ENCODE data around the gene ZNF396. TPM values are rescaled to one million over a fixed set of nuclear protein-coding genes. Genes with fewer than 3 reads are reported as not detected.

The ZNF396 gene
- total RNA-seq, 1 donor from 2014 or later, result 0.21 TPM

DNA sequence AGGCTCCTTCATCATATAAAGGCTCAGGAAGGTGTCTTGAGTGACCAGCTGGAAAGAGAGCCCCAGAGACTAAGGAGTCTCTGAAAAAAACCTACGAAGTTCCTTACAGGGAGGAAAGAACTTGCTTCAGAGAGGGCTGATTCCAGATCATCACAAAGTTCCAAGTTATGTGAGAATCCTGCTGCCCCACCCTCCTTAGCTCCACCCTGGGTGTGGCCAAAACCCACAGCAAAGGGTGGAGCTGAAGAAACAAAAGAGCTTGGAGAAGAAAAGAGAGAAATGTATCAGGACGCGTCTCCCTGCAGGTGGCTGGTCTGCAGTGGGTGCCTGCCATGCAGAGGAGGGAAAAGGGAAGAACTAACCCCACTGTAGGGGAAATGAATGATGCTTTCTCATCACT, 32.8 kb upstream of the ZNF396 start:
- DNase-seq (ENCODE audit: low spot score in 2 of 2), result no peak
- Histone ChIP-seq H3K9me3 (no peaks in the 10 kb centered on the region), H3K36me3 (no peaks in the 10 kb centered on the region), H3K27ac (no peak overlapping the region), H3K4me3 (no peak overlapping the region), H3K27me3 (no peaks in the 10 kb centered on the region), H3K4me1 (no peaks in the 10 kb centered on the region)
- TF ChIP-seq CTCF (IDR thresholded peaks at IDR 0.05), result no peak
- intact Hi-C loops (cut with DNase I), result loop anchor here (5.0 kb wide), 1 partner anchor 172 kb away; the partner anchor contains the start of gene GALNT1

DNA sequence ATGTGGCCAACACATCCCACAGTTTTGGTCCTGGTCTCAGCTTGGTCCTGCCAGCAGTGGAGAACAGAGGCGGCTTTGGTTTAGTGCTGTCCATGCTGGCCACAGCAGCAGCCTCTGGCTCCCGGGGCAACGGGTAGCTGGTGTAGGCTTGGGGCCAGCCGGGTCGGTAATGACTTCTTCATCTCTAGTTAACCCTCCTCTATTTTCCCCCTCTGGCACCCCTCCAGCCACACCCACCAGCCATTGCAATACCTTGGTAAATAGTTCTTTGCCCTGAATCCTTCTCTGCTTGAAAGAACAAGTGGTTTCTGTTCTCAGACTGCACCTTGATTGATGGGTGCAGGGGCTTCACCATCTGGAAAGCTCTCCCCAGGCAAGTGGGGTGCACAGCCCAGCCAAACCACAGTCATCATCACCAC, 31.7 kb upstream of the ZNF396 start:
- Histone ChIP-seq H3K9me3 (no peaks in the 10 kb centered on the region), H3K27me3 (no peaks in the 10 kb centered on the region), H3K4me1 (no peaks in the 10 kb centered on the region), H3K36me3 (no peaks in the 10 kb centered on the region), H3K4me3 (no peak overlapping the region), H3K27ac (no peak overlapping the region)
- TF ChIP-seq CTCF (IDR thresholded peaks at IDR 0.05), result no peak
- intact Hi-C loops (cut with DNase I), result loop anchor here (1.0 to 5.0 kb wide), 2 partner anchors 88 to 173 kb away; partner anchors contain the start of genes GALNT1 and INO80C
- DNase-seq (ENCODE audit: low spot score in 2 of 2), result no peak

DNA sequence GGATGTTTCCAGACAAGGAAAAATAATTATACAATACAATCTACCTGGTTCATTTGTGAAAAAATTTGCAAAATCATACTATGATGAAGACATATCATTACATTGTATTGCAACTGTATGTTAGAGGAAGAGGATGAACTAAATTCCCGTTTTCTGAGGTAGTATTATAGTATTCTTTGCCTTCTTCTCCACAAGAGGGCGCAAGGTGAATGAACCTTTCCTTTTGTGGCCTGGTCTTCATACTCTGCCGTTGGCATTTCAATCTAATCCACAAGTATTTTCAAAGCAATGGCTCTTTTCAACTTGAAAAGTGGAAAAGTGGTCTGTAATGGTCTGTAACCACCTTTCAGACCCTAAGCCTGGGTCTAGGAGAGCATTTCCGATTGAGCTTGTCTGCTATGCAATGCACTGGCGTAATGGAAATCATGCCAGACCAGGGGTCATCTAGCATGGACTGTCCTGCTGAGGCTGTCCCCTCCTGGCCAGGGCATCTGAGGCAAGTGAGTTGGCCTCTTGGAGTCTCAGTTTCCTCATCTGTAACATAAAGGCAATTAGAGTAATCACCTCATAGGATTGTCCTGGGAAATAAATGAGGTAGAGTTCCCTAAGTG, 30.8 kb upstream of the ZNF396 start:
- DNase-seq (ENCODE audit: low spot score in 2 of 2), result no peak
- TF ChIP-seq CTCF (IDR thresholded peaks at IDR 0.05), result peak; percentile 47 to 73 (median 68)
- H3K36me3 ChIP-seq, result no peaks in the 10 kb centered on the region
- no peak overlapping the region for H3K27ac ChIP-seq
- intact Hi-C loops (cut with DNase I), result loop anchor here (1.0 to 5.0 kb wide), 2 partner anchors 89 to 174 kb away; partner anchors contain the start of genes GALNT1 and INO80C
- H3K9me3 ChIP-seq, result no peaks in the 10 kb centered on the region
- no peaks in the 10 kb centered on the region for H3K4me1 ChIP-seq
- no peak overlapping the region for H3K4me3 ChIP-seq
- no peaks in the 10 kb centered on the region for H3K27me3 ChIP-seq

DNA sequence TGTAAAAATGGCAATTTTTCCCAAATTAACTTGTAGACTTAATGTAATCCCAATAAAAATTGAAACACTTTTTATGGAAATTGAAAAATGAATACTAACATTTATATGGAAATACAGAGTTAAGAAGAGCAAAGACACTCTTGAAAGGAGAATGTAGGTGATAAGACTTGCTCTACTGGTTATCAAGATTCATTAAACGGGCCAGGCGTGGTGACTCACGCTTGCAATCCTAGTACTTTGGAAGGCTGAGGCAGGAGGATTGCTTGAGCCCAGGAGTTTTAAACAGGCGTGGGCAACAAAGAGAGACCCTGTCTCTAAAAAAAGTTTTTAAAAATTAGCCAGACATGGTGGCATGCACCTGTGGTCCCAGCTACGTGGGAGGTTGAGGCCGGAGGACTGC, 29.5 kb upstream of the ZNF396 start:
- TF ChIP-seq CTCF (IDR thresholded peaks at IDR 0.05), result no peak
- H3K9me3 ChIP-seq, result no peaks in the 10 kb centered on the region
- no peaks in the 10 kb centered on the region for H3K4me1 ChIP-seq
- DNase-seq (ENCODE audit: low spot score in 2 of 2), result no peak
- no peaks in the 10 kb centered on the region for H3K36me3 ChIP-seq
- intact Hi-C loops (cut with DNase I), result loop anchor here (5.0 kb wide), 1 partner anchor 176 kb away; the partner anchor contains the start of gene GALNT1
- no peak overlapping the region for H3K27ac ChIP-seq
- H3K27me3 ChIP-seq, result no peaks in the 10 kb centered on the region
- H3K4me3 ChIP-seq, result no peak overlapping the region

GRCh38 chr18:35397976-35398375, 20.8 kb upstream of the ZNF396 start:
- Histone ChIP-seq H3K9me3 (no peaks in the 10 kb centered on the region), H3K27me3 (no peaks in the 10 kb centered on the region), H3K27ac (no peak overlapping the region), H3K36me3 (no peaks in the 10 kb centered on the region), H3K4me3 (no peak overlapping the region), H3K4me1 (no peaks in the 10 kb centered on the region)
- DNase-seq (ENCODE audit: low spot score in 2 of 2), result no peak
- TF ChIP-seq CTCF (IDR thresholded peaks at IDR 0.05), result no peak
- intact Hi-C loops (cut with DNase I), result no loop called here

Measured in ascending aorta (tissue), 2 donors.